ENCODE data around the gene CCDC7. TPM values are rescaled to one million over a fixed set of nuclear protein-coding genes. Genes with fewer than 3 reads are reported as not detected.

CCDC7 gene
- total and polyA plus RNA-seq, 10 of the 15 experiments (the other 5 are each of a cell fraction or from before 2014, with no cell fraction given) = 1.8 to 5.6 (median 3.4) TPM

- H3K4me2 ChIP-seq (ENCODE audit: control insufficient read depth, insufficient read depth) = no peak overlapping the region
- ChIA-PET RAD21 (ENCODE audit: unreplicated experiment) (no interaction called here), POLR2A (interaction anchor here (1.3 kb wide), 1 partner anchor 12 kb away, joined by 3 read pairs; no protein-coding TSS in a partner anchor), CTCF (interaction anchor here (1.0 kb wide), 1 partner anchor 22 kb away, joined by 4 read pairs; no protein-coding TSS in a partner anchor), SMC1A (ENCODE audit: uncharacterized antibody, unreplicated experiment) (no interaction called here)
- no peak overlapping the region for H3K9ac ChIP-seq (ENCODE audit: control insufficient read depth, insufficient read depth, low read length)
- no peaks in the 10 kb centered on the region; the same call in 2 of the 3 replicates for H3K9me3 ChIP-seq (replicated peaks; ENCODE audit: control insufficient read depth, insufficient read depth, low read length)
- 0% methylated on average over 2 of the region's 2 CpGs for WGBS (ENCODE audit: insufficient coverage, insufficient replicate concordance, low lambda C conversion rate, missing lambda C conversion rate)
- FAIRE-seq (no peak), DNase-seq (ENCODE audit: low read depth, low spot score) (no peak), ATAC-seq (no peak)
- no peaks in the 10 kb centered on the region for H4K20me1 ChIP-seq (ENCODE audit: control insufficient read depth, insufficient read depth)
- no peaks in the 10 kb centered on the region for H3K79me2 ChIP-seq (ENCODE audit: control insufficient read depth, insufficient read depth, low read length)
- no peaks in the 10 kb centered on the region for H3K27me3 ChIP-seq (replicated peaks in 1 of 2; ENCODE audit: control insufficient read depth in 2 of 2, insufficient read depth in 2 of 2, low read length in 1 of 2)
- intact Hi-C loops (cut with micrococcal nuclease; ENCODE audit: unreplicated experiment) = no loop called here
- BruUV-seq (replicated peaks) = no TSS peak
- TF ChIP-seq WRNIP1 (IDR thresholded peaks at IDR 0.05; ENCODE audit: borderline replicate concordance, low read depth, low read length) = no peak
- no peak for TF ChIP-seq CUX1 (IDR thresholded peaks at IDR 0.05; ENCODE audit: insufficient replicate concordance, low read depth, low read length)
- TF ChIP-seq GABPA (IDR thresholded peaks at IDR 0.05; ENCODE audit: low read depth) = no peak
- no peaks in the 10 kb centered on the region for H3K36me3 ChIP-seq (ENCODE audit: control insufficient read depth in 2 of 2, insufficient read depth in 2 of 2, low read length in 1 of 2)
- no peaks in the 10 kb centered on the region for H3K4me1 ChIP-seq (ENCODE audit: control insufficient read depth, insufficient read depth, low read length)
- H3K27ac ChIP-seq (ENCODE audit: control insufficient read depth, insufficient read depth) = no peak overlapping the region
- in situ Hi-C loops (cut with MboI) = no loop called here
- H3K4me3 ChIP-seq = no peak overlapping the region
- no peak overlapping the region for H2AFZ ChIP-seq (ENCODE audit: control insufficient read depth, low read depth, low read length)
These were observed 8.6 kb upstream of the CCDC7 start for GRCh38 chr10:32437334-32437733.
